ENCODE data around the gene MED27.

MED27 gene

GRCh38 chr9:131863306-131863896, 216.3 kb downstream of the MED27 start:
- no peak for DNase-seq

- no peak for DNase-seq
These were observed 217.4 kb downstream of the MED27 start for GRCh38 chr9:131862261-131862660.

GRCh38 chr9:131860430-131860829, 219.2 kb downstream of the MED27 start:
- DNase-seq: no peak

GRCh38 chr9:131858147-131858546, 221.5 kb downstream of the MED27 start:
- DNase-seq: peak in 2 of 51 donors; percentile 2 to 28

GRCh38 chr9:131856105-131856504, 223.6 kb downstream of the MED27 start:
- DNase-seq: no peak

- no peak for DNase-seq
These were observed 224.6 kb downstream of the MED27 start for GRCh38 chr9:131854896-131855613.

- no peak for DNase-seq
These were observed 225.3 kb downstream of the MED27 start for GRCh38 chr9:131854334-131854733.

GRCh38 chr9:131853434-131853833, 226.2 kb downstream of the MED27 start:
- peak in 1 of 51 donors; percentile 26 for DNase-seq

GRCh38 chr9:131851414-131851813, 228.3 kb downstream of the MED27 start:
- DNase-seq: no peak

- DNase-seq: no peak
These were observed 230.3 kb downstream of the MED27 start for GRCh38 chr9:131849391-131849790.

- DNase-seq: no peak
These were observed 231.0 kb downstream of the MED27 start for GRCh38 chr9:131848570-131849160.

GRCh38 chr9:131847665-131848354, 231.9 kb downstream of the MED27 start:
- no peak for DNase-seq

- no peak for DNase-seq
These were observed 234.1 kb downstream of the MED27 start for GRCh38 chr9:131845305-131846298.

- DNase-seq: no peak
These were observed 234.9 kb downstream of the MED27 start for GRCh38 chr9:131844745-131845118.

- DNase-seq: no peak
These were observed 235.5 kb downstream of the MED27 start for GRCh38 chr9:131843989-131844744.

- DNase-seq: no peak
These were observed 237.8 kb downstream of the MED27 start for GRCh38 chr9:131841765-131842318.

GRCh38 chr9:131840751-131841702, 238.6 kb downstream of the MED27 start:
- DNase-seq: no peak

- DNase-seq: no peak
These were observed 239.4 kb downstream of the MED27 start for GRCh38 chr9:131840220-131840619.

Measured in hypothalamus (tissue), 51 donors.